T-helper 1 cell treated with Interleukin-12 subunit alpha and Interleukin-12 subunit beta and Interleukin-4 antibody, amounts not matched to agents 30 ng/mL and 1 ng/mL, for 36 hours (primary cell): ENCODE results near the gene SERPINA6. TPM values are rescaled to one million over a fixed set of nuclear protein-coding genes. Genes with fewer than 3 reads are reported as not detected.
"Not testable (repeated sequence)": the region's sequence is repeated elsewhere in the genome, so short reads cannot be mapped to it uniquely, and the experiment has no call there.

Experiments used
- intact Hi-C: fragments of 100-400 bp; cut with micrococcal nuclease; formaldehyde crosslinking; loops from one replicate; pipeline ENCODE4 v1.15.1; 2024
- total RNA-seq: library from RNA; stranded (reverse); gene quantifications from 2 replicates; pipeline ENCODE4 v1.2.3, GENCODE V29; 2022

The SERPINA6 gene
- total RNA-seq, 1 donor from 2014 or later: not detected

DNA sequence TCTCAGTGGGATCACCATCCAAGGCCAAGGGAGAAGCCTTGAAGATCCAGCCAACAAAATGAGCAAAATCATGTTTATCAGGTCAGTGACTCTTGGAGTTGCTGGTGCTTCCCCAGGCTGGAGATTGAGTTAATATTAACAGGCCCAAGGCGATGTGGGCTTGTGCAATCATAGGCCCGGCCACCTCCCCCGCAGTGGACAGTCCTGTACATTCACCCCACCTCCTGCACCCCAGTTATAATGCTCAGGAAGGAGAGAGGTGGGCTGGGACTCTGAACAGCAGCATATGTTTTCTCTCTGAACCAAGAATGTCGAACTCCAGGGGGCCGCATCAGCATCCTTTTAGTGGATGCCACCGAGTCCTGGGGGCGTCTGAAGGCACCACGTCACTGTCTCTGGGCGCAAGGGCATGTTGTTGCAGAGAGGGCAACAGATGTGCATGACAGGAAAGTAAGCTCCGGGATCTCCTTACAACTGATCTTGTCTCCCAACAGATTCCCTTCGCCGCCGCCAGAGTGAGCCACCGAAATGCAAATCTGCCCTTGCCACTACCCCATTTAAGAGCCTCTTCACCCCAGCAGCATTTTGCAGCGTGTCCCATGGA is 32.2 kb upstream of the SERPINA6 start:
- intact Hi-C loops: loop anchor here (1.0 kb wide), 1 partner anchor 131 kb away; no protein-coding TSS in a partner anchor

DNA sequence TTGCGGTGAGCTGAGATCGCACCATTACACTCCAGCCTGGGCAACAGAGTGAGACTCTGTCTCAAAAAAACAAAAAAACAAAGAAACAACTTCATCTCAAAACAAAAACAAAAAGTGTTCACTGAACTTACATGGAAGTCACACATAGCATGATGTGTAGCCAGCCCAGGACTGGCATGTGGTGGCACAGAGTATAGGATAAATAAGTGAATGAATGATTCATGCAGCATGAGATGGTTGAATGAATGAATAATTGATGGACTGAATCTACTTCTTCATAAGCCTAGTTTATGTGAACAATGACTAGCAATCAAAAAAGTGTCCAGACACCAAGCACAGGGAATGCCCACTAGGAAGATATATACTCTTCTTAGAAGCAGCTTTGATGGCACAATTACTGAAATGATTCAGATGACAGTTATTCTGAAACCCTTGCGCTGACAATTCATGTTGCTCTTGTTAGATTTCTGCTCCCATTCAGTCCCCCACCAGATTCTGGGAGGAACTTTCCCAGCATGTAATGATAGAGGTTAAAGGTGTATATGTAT is 31.6 kb upstream of the SERPINA6 start:
- intact Hi-C loops: loop anchor here (1.0 kb wide), 1 partner anchor 132 kb away; no protein-coding TSS in a partner anchor

- intact Hi-C loops: not testable (repeated sequence)
These were observed 31.1 kb upstream of the SERPINA6 start for GRCh38 chr14:94354190-94354589.

- intact Hi-C loops: no loop called here
These were observed 26.1 kb upstream of the SERPINA6 start for GRCh38 chr14:94349276-94349675.

- intact Hi-C loops: no loop called here
These were observed 25.7 kb upstream of the SERPINA6 start for GRCh38 chr14:94348836-94349235.

- intact Hi-C loops: no loop called here
These were observed 23.7 kb upstream of the SERPINA6 start for GRCh38 chr14:94346841-94347240.

- intact Hi-C loops: not testable (repeated sequence)
These were observed 23.1 kb upstream of the SERPINA6 start for GRCh38 chr14:94346065-94346786.

GRCh38 chr14:94345344-94346064 is 22.4 kb upstream of the SERPINA6 start:
- intact Hi-C loops: no loop called here

DNA sequence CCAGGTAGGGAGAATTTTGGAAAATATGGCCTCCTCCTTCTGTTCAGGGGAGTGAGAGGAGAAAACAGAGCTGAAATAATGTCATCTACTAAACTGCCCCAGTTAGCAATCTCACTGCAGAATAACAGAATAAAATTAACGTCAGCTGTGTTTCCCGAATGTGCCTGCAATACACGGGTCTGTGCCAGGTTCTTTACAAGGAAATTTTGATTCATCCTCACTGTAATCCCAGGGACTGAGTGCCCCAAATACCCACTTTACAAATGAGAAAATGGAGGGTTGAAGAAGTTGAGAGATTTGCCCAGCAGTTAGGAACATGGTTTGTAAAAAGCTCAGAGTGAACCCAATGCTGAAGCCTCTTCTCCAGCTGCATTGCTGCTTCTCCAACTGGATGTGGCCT is 21.3 kb upstream of the SERPINA6 start:
- intact Hi-C loops: no loop called here

GRCh38 chr14:94343238-94344005 is 20.3 kb upstream of the SERPINA6 start:
- intact Hi-C loops: no loop called here

GRCh38 chr14:94342334-94342934 is 19.3 kb upstream of the SERPINA6 start:
- intact Hi-C loops: no loop called here

DNA sequence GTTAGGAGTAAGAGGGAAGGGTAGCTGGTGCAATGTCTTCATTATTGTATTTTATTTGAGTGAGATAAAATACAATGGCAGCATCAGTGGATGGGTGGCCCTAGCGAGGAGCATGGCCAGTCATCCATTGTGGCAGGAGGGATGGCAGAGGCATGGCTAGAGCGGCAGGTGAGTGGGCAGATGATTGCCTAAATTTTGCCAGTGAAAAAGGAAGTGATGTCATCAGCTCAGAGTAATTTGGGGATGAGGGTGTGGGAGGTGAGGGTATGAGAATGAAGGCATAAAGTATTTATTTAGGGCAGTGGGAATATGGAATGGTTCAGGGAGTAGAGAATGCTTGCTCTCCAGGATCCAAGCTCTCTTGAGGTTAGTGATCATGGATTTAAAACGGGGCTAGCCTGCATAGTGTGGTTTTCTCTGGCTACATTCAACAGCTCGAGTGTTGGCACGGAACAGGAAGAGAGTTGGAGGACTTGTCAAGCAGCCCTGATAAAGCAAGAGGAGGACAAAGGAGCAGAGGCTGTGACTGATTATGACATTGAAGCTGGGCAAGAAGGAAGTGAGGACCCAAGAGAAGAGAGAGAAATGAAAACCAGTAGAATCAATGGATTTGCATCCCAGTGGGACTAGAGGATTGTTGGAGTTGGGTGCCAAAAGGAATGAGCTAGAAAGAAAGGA is 18.7 kb upstream of the SERPINA6 start:
- intact Hi-C loops: no loop called here

GRCh38 chr14:94340533-94340932 is 17.4 kb upstream of the SERPINA6 start:
- intact Hi-C loops: no loop called here

GRCh38 chr14:94338023-94338422 is 14.9 kb upstream of the SERPINA6 start:
- intact Hi-C loops: no loop called here

DNA sequence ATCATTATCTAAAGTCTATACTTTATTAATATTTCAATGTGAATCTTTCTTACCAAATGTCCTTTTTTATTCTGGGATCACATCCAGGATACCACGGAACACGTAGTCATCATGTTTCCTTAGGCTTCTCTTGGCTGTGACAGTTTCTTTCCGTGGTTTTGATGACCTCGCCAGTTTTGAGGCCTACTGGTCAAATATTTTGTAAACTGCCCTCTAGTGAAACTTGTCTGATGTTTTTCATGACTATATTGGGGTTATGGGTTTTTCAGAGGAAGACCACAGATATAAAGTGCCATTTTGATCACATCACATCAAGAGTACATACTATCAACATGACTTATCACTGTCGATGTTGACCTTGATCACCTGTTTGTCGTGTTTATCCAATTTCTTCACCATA is 14.1 kb upstream of the SERPINA6 start:
- intact Hi-C loops: no loop called here

GRCh38 chr14:94334872-94335271 is 11.7 kb upstream of the SERPINA6 start:
- intact Hi-C loops: no loop called here

DNA sequence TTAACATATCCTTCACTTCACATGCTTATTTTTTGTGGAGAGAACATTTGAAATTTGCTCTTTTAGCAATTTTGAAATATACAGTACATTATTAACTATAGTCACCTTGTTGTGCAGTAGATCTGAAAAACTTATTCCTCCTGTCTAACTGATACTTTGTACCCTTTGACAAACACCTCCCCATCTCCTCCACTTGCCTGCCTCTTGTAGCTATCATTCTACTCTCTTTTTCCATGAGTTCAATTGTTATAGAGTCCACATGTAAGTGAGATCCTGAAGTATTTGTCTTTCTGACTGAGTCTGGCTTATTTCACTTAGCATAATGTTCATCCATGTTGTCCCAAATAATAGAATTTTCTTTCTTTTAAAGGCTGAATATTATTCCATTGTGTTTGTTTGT is 9.5 kb upstream of the SERPINA6 start:
- intact Hi-C loops: no loop called here

GRCh38 chr14:94332063-94332583 is 9.0 kb upstream of the SERPINA6 start:
- intact Hi-C loops: no loop called here

DNA sequence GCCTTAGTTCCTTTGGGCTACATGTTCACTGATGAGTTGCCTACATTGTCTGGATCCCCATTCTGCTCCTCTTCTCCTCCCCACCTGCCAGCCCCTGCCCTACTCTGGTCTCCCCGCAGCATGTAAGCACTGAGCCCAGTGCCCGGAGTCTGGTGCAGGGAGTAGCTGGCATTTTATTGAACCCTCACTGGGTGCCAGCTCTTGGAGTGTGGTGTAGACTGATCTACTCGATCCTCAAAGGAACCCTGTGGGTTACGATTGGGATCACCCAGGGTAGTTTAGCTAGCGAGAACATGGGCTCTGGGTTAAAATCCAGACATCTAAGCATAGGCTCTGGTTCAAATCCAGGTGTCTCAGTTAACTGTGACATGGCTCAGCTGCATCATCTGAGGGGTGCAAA is 8.3 kb upstream of the SERPINA6 start:
- intact Hi-C loops: no loop called here

DNA sequence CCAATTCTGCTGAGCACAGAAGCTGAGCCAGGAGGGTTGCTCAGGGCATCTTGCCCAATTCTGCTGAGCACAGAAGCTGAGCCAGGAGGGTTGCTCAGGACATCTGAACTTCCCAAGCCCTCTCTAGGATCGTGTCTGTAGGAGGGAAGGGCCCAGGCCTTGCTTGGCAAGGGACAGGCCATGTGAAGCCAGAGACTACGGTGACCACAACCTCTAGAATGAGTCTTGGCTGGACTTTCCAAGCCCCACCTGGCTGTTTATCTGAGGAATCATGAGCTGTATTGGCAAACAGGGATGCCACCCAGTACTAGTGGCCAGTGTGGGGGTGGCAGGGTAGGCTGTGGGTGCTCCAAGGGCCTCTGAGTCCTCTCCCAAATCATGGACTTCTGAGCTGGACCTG is 7.7 kb upstream of the SERPINA6 start:
- intact Hi-C loops: no loop called here
